ENCODE data around the gene LINC00237. TPM values are rescaled to one million over a fixed set of nuclear protein-coding genes. Genes with fewer than 3 reads are reported as not detected.

The LINC00237 gene
- total RNA-seq, 1 experiment from 2014 or later: not detected

Other genes with a start within 250 kb of the LINC00237 start
- 4.8 and 11.2 TPM in 2 replicates for gene KIZ, start 19.7 kb upstream of the LINC00237 start, total RNA-seq (2014; rRNA removed; shearing (Covaris generic); ENCODE audit: low replicate concordance)
- gene XRN2, start 197.0 kb upstream of the LINC00237 start, total RNA-seq (2014; rRNA removed; shearing (Covaris generic); ENCODE audit: low replicate concordance): 79.9 and 105 TPM in 2 replicates